Smooth muscle cell (in vitro differentiated cells): ENCODE results near the gene TEX44. TPM values are rescaled to one million over a fixed set of nuclear protein-coding genes. Genes with fewer than 3 reads are reported as not detected.
A peak's percentile ranks its signal among the peaks of the same experiment; 100 is the strongest.

Source experiments
- DNase-seq: peaks from one replicate; lab custom pipeline; 2025; ENCODE audit not compliant: unreplicated experiment; lab: John Stamatoyannopoulos, UW
- H2AFZ ChIP-seq: fragments of 200-600 bp; sonication (generic); 2 replicates; pipeline ENCODE4 v1.6.0; 2016; ENCODE audit warnings: antibody characterized with exemption, low read depth, mild to moderate bottlenecking
- H3F3A ChIP-seq: fragments of 200-600 bp; sonication (generic); 2 replicates; pipeline ENCODE4 v1.6.0; 2017; ENCODE audit warnings: antibody characterized with exemption, low read depth
- H3K27ac ChIP-seq: fragments of 200-600 bp; sonication (generic); 2 replicates; pipeline ENCODE4 v1.5.1; 2016; ENCODE audit warnings: low read depth, mild to moderate bottlenecking
- H3K27me3 ChIP-seq: fragments of 200-600 bp; sonication (generic); 2 replicates; pipeline ENCODE4 v1.6.1; 2016; ENCODE audit warnings: low read depth, mild to moderate bottlenecking
- H3K36me3 ChIP-seq: fragments of 200-600 bp; sonication (generic); 2 replicates; pipeline ENCODE4 v1.5.1; 2016; ENCODE audit warnings: low read depth
- H3K4me1 ChIP-seq: fragments of 200-600 bp; sonication (generic); 2 replicates; pipeline ENCODE4 v1.5.1; 2016; ENCODE audit warnings: low read depth
- H3K4me2 ChIP-seq: fragments of 200-600 bp; sonication (generic); 2 replicates; pipeline ENCODE4 v1.6.0; 2016; ENCODE audit warnings: mild to moderate bottlenecking
- H3K4me3 ChIP-seq: fragments of 200-600 bp; sonication (generic); 2 replicates; pipeline ENCODE4 v1.5.1; 2016; ENCODE audit warnings: mild to moderate bottlenecking
- H3K79me2 ChIP-seq: fragments of 200-600 bp; sonication (generic); 2 replicates; pipeline ENCODE4 v1.6.0; 2016; ENCODE audit warnings: low read depth, mild to moderate bottlenecking
- H3K9ac ChIP-seq: fragments of 200-600 bp; sonication (generic); 2 replicates; pipeline ENCODE4 v1.6.0; 2016; ENCODE audit warnings: low read depth
- H3K9me3 ChIP-seq: fragments of 200-600 bp; sonication (generic); replicated peaks from 2 replicates; pipeline ENCODE4 v1.5.1; 2016; ENCODE audit warnings: low read depth
- H4K20me1 ChIP-seq: fragments of 200-600 bp; sonication (generic); 2 replicates; pipeline ENCODE4 v1.6.0; 2016; ENCODE audit warnings: low read depth
- CTCF ChIP-seq: fragments of 200-600 bp; sonication (generic); IDR thresholded peaks from 2 replicates; pipeline ENCODE4 v1.5.1; 2017; ENCODE audit warnings: borderline replicate concordance, mild to moderate bottlenecking, antibody characterized with exemption; ENCODE audit not compliant: insufficient read depth, poor library complexity, severe bottlenecking
- WGBS: methylation state at CpG from one replicate; pipeline ENCODE4 v1.1.7; 2016; ENCODE audit warnings: low lambda C conversion rate; 5-methylcytosine and 5-hydroxymethylcytosine counted together
- polyA plus RNA-seq: library from polyadenylated mRNA; unstranded; fragments of >200 nt; fragmentation: Nextera tagmentation; extraction: Ambion mirVana; gene quantifications from 2 replicates; pipeline ENCODE4 v1.2.1, GENCODE V29; 2016
- total RNA-seq: library from RNA; depleted of rRNA; stranded (reverse); fragments of >200 nt; gene quantifications from 2 replicates; pipeline ENCODE4 v1.2.3, GENCODE V29; 2014

Gene TEX44
- total and polyA plus RNA-seq, 2 experiments from 2014 or later, result not detected

GRCh38 chr2:231612109-231612455 lies 19.4 kb downstream of the TEX44 start:
- H3K9me3 ChIP-seq, result no peaks in the 10 kb centered on the region
- H4K20me1 ChIP-seq, result no peaks in the 10 kb centered on the region
- no peak overlapping the region for H2AFZ ChIP-seq
- TF ChIP-seq CTCF, result no peak
- peak overlapping the region; percentile 90 for H3K9ac ChIP-seq
- H3F3A ChIP-seq, result peaks cover 15% of the 10 kb centered on the region
- H3K36me3 ChIP-seq, result no peaks in the 10 kb centered on the region
- WGBS, result 38% methylated on average over 10 of the region's 10 CpGs
- DNase-seq, result no peak
- H3K4me1 ChIP-seq, result peaks cover 15% of the 10 kb centered on the region
- H3K4me2 ChIP-seq, result peak overlapping the region; percentile 38
- H3K79me2 ChIP-seq, result no peaks in the 10 kb centered on the region
- H3K27ac ChIP-seq, result peak overlapping the region; percentile 98
- no peak overlapping the region for H3K4me3 ChIP-seq
- no peaks in the 10 kb centered on the region for H3K27me3 ChIP-seq

DNA sequence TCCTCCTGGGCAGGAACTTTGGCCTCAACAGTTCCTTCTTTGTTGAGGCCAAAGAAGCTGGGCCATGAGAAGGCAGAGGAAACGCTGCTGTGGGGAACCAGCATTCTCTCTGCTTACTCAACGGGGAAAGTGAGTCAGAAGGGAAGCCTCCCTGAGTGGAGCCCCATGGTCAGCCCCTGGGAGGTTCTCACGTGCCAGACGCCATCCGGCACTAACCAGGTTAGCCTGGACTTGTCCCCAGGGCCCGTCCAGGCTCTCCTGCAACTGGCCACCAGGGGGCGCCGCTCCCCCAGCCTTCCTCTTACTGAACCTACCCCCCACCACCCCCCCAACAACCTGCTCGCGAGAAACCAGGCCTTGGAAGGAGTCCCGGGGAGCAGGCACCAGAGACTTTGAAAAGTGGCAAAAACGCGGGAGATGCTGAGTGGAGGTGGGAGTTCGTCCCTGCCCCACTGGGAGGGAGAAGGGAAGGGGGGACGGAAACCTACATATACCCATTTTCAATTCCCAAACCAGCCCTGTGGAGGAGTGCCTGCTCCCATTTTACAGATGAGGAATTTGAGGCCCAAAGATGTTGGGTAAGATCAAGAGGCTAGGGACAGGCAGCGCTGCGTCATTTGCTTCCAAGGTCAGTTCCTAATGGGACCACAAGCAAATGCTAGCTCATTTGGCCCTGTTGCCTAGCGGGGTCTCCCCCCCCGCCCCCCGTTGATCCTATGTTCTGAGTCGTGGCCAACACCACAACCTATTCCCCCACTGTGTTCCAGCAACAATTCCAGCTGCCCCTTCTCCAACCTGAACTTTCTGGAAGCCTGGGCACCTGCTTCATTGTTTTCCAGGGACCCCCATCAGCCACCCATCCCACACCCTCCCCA lies 20.0 kb downstream of the TEX44 start:
- H3K4me2 ChIP-seq, result peak overlapping the region; percentile 94
- H3K79me2 ChIP-seq, result no peaks in the 10 kb centered on the region
- no peaks in the 10 kb centered on the region for H3K36me3 ChIP-seq
- H3K27ac ChIP-seq, result peak overlapping the region; percentile 98
- peak overlapping the region; percentile 95 for H3K9ac ChIP-seq
- TF ChIP-seq CTCF, result peak; percentile 97
- peak; percentile 86 for DNase-seq
- peaks cover 21% of the 10 kb centered on the region for H3F3A ChIP-seq
- H2AFZ ChIP-seq, result no peak overlapping the region
- no peaks in the 10 kb centered on the region for H3K27me3 ChIP-seq
- no peaks in the 10 kb centered on the region for H4K20me1 ChIP-seq
- no peak overlapping the region for H3K4me3 ChIP-seq
- no peaks in the 10 kb centered on the region for H3K9me3 ChIP-seq
- WGBS, result 26% methylated on average over 21 of the region's 21 CpGs
- peaks cover 15% of the 10 kb centered on the region for H3K4me1 ChIP-seq

DNA sequence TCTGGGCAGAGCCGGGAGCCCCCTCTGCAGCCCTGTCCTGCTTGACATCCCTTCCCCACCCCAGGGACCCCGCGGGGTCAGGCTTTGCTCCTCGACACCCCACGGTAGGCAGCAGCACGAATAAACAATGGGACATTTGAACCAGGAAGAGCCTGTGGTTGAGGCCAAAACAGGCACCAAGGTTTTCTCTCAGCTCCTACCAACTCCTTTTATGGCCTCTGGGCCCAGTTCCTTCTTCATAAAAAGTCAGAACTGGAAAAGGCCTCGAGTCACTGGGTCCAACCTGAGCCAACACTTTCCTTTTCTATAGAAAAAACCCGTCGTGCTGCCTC lies 20.6 kb downstream of the TEX44 start:
- Histone ChIP-seq H3K9me3 (no peaks in the 10 kb centered on the region), H3K4me2 (peak overlapping the region; percentile 94), H3K4me1 (peaks cover 15% of the 10 kb centered on the region), H2AFZ (no peak overlapping the region), H3K27me3 (no peaks in the 10 kb centered on the region), H3K9ac (peak overlapping the region; percentile 95), H3K27ac (peak overlapping the region; percentile 98), H3K4me3 (peak overlapping the region; percentile 57), H3K36me3 (no peaks in the 10 kb centered on the region), H3F3A (peaks cover 24% of the 10 kb centered on the region), H3K79me2 (no peaks in the 10 kb centered on the region), H4K20me1 (no peaks in the 10 kb centered on the region)
- WGBS, result 25% methylated on average over 9 of the region's 9 CpGs
- DNase-seq, result no peak
- no peak for TF ChIP-seq CTCF
